HG02798 (cell line): ENCODE data around the gene CAPN15.

Experiments used
- ATAC-seq: cut with Tn5 transposase; IDR thresholded peaks from one replicate; pipeline ENCODE4 v1.9.1; 2021; ENCODE audit warnings: mild to moderate bottlenecking; ENCODE audit not compliant: unreplicated experiment, poor library complexity

CAPN15 gene

DNA sequence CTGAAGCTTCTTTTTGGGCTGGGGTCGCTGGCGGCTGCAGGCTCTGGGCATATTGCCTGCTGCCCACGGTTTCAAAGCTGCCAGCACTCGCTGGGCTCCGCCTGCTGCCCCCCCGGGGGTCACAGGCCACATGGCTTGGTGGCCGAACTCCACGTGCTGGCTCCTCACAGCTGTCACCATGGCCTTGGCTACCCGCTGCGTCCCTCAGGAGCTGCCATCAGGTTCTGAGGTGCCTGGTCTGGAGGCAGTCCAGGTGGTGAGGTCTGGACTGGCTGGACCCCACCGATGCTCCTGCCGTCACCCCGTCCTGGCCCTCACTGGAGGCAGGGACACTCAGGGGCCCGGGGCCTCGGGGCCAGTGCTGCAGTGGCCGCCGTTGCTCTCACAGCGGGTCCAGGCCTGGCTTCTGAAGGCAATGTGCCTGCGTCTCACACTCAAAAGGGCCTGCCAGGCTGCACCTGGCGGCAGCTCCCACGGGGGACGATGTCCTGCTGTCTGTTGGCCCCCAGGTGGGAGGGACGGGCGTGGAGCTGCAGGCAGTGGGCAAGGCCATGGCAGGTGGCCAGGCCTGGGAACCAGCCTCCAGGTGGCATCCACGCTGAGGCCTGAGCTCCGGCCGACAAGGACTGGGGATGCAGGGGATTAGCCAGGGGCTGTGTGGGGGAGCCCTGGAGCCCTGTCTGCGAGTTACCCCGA is 13.3 kb downstream of the CAPN15 start:
- no peak for ATAC-seq

GRCh38 chr16:543301-544164 is 16.0 kb downstream of the CAPN15 start:
- ATAC-seq = no peak

- no peak for ATAC-seq
Observed at GRCh38 chr16:544517-544916, 17.0 kb downstream of the CAPN15 start.

DNA sequence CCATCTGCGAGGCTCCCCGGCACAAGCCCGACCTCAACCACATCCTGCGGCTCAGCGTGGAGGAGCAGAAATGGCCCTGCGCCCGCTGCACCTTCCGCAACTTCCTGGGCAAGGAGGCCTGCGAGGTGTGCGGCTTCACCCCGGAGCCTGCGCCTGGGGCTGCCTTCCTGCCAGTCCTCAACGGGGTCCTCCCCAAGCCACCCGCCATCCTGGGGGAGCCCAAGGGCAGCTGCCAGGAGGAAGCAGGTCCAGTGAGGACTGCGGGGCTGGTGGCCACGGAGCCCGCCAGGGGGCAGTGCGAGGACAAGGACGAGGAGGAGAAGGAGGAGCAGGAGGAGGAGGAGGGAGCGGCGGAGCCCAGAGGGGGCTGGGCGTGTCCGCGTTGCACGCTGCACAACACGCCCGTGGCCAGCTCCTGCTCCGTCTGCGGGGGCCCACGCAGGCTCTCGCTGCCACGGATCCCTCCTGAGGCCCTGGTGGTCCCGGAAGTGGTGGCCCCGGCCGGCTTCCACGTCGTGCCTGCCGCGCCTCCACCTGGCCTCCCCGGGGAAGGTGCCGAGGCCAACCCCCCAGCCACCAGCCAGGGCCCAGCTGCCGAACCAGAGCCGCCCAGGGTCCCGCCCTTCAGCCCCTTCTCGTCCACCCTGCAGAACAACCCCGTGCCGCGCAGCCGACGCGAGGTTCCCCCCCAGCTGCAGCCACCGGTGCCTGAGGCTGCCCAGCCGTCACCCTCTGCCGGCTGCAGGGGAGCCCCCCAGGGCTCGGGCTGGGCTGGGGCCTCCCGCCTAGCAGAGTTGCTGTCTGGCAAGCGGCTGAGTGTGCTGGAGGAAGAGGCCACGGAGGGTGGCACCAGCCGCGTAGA is 19.6 kb downstream of the CAPN15 start:
- ATAC-seq = no peak

DNA sequence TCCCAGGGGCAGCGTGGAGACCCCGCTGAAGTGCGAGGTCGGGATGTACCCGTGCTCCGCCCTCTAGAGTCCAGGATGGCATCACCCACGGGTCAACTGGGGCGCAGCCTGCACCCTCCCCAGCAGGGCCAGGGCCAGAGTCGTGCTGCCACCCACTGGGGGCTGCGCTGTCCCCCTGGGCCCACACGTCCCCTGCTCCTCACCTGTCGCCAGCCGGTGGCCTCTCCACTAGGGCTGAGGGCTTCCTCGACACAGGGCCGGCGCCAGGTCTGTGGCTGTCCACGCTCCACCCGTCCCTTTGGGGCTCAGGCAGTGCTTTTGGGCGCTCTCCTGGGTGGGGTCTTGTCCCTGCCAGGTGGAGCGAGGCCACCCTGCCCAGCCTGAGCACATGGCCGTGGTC is 21.1 kb downstream of the CAPN15 start:
- ATAC-seq = no peak

- ATAC-seq = no peak
Observed at GRCh38 chr16:549544-550263, 22.2 kb downstream of the CAPN15 start.

DNA sequence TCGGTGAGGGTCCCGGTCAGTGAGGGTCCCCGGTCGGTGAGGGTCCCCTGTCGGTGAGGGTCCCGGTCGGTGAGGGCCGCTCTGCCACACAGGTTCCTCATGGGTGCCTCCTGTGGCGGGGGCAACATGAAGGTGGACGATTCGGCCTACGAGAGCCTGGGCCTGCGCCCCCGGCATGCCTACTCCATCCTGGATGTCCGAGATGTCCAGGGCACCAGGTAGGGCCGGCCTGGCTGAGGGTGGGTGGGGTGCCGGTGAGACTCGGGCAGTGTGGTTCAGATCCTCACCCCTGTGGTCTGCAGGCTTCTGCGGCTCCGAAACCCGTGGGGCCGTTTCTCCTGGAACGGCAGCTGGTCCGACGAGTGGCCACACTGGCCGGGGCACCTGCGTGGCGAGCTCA is 23.7 kb downstream of the CAPN15 start:
- no peak for ATAC-seq

DNA sequence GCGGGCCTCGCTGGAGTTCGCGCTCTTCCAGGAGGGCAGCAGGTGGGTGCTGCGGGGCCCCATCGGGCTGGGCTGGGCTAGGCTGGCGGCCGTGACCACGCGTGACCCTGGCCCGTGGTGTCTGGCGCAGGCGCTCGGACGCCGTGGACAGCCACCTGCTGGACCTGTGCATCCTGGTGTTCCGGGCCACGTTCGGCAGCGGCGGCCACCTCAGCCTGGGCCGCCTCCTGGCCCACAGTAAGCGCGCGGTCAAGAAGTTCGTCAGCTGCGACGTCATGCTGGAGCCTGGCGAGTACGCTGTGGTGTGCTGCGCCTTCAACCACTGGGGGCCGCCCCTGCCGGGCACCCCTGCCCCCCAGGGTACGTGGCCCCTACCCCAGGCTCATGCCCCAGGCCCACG is 24.7 kb downstream of the CAPN15 start:
- no peak for ATAC-seq

- no peak for ATAC-seq
Observed at GRCh38 chr16:553601-554296, 26.2 kb downstream of the CAPN15 start.

DNA sequence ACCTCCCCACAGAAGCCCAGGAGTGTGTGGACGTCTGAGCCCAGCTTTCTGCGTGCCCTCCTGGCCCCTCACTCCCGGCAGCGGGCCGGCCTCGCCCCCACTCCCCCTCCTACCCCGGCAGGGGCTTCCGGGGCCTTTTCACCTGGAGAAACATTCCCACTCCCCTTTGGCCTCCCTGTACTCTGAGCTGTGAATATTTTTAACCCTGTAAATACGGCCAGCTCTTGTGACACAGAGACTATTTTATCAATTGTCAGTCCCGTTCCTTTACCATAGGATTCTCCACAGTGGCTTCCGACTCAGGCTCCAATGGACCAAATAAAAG is 26.7 kb downstream of the CAPN15 start:
- ATAC-seq = no peak

- ATAC-seq = no peak
Observed at GRCh38 chr16:554640-555365, 27.3 kb downstream of the CAPN15 start.

DNA sequence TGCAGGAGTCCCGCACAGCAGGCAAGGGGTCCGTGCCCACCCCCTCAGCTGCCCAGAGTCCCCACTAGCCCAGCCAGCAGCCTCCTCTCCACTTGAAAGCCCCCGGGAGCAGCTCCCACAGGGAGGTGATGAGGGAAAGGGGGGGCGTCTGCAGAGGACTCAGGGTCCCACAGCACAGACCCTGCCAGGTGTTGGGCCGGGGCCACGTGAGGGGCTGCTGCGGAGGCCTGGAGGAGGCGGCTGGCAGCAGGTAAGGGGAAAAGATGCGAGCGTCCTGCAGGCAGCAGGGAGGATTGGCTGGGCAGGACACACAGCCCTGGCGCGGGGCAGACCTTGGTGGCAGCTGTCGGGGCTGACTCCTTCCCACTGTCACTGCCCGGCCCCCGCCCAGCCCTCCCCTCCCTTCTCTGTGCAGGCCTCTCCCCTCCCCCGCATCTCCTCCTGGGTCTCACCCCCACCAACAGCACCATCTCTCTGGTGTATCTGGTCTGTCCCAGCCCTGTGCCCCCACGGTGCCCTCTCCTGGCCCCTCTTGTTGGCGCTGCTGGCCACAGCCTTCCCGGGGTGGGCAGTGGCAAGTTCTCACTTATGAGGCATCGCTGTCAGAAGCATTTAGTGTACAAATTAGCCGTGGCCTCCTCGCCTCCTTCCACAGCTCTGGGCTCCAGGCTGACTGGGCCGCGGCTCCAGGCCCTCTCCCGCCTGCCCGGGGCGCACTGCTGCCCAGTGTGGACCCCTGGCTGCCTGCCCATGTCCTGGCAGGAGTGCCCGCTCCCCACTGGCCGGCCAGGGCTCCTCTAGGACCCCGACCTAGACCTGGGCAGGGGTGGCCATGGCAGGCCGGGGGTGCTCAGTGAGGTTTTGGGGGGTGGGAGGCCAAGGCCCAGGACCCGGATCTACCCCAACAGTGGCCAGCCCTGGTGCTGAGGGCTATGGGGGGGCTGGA is 28.3 kb downstream of the CAPN15 start:
- no peak for ATAC-seq

- ATAC-seq = no peak
Observed at GRCh38 chr16:556474-557173, 29.1 kb downstream of the CAPN15 start.

DNA sequence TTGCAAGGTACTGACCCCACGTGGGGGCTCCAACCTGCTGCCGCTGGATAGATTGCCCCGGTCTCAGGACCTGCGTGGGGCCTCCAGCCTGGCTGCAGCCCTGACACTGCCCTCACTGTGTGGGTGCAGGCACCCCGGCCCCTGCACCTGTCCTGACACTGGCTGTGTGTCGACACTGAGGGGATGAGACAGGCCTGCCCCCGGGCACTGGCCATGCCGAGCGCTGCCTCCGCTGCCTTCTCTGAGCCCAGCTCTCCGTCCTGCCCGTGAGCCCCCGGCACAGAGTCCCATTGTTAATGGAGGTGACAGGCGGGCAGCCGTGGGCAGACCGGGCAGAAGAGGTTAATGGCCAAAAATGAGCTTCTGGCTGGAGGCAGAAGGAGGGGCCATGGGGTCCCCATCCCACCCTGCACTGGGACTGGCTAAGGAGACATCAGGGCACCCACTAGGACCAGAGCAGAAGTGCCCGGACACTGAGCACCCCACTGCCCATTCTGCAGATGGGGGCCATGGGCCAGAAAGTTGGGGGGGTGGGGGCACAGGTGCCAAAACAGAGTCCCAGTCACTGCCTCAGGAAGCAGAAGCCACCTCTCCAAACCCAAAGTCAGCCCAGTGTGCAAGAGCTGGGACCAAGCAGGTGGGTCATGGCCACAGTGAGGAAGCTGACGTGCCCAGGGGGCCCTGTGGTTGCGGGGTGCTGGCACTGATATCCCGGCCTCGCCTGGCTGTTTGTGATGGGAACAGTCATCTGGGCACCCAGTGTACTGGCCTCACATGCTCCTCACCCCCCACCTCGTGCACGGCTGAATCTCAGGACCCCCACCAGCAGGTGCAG is 30.2 kb downstream of the CAPN15 start:
- no peak for ATAC-seq

- no peak for ATAC-seq
Observed at GRCh38 chr16:558298-559020, 30.9 kb downstream of the CAPN15 start.

DNA sequence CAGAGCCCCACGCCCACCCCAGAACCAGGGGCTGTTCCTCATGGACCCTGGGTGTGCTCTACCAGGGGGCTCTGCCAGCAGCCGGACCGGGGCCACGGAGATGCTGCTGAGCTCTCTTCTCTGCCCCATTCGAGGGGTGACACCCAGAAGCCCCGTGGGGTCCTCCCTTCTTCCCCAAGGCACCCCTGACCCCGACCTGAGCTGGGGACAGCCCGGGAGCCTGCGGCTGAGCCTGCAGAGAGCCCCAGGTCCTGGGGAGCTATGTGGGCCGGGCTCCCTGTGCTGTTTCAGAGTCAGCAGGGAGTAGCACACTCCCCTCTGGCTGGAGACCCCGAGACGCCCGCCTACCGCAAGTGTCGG is 31.5 kb downstream of the CAPN15 start:
- ATAC-seq = no peak
